Purkinje cell (primary cell): ENCODE data around the gene COX6B1. TPM values are rescaled to one million over a fixed set of nuclear protein-coding genes. Genes with fewer than 3 reads are reported as not detected.

Source experiments
- polyA plus RNA-seq: library from polyadenylated mRNA; unstranded; fragments of >200 nt; fragmentation: Nextera tagmentation; gene quantifications from 2 replicates; pipeline ENCODE4 v1.2.1, GENCODE V29; 2014

COX6B1 gene, protein sequence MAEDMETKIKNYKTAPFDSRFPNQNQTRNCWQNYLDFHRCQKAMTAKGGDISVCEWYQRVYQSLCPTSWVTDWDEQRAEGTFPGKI
- polyA plus RNA-seq: 1,754 and 2,269 TPM in 2 replicates

DNA sequence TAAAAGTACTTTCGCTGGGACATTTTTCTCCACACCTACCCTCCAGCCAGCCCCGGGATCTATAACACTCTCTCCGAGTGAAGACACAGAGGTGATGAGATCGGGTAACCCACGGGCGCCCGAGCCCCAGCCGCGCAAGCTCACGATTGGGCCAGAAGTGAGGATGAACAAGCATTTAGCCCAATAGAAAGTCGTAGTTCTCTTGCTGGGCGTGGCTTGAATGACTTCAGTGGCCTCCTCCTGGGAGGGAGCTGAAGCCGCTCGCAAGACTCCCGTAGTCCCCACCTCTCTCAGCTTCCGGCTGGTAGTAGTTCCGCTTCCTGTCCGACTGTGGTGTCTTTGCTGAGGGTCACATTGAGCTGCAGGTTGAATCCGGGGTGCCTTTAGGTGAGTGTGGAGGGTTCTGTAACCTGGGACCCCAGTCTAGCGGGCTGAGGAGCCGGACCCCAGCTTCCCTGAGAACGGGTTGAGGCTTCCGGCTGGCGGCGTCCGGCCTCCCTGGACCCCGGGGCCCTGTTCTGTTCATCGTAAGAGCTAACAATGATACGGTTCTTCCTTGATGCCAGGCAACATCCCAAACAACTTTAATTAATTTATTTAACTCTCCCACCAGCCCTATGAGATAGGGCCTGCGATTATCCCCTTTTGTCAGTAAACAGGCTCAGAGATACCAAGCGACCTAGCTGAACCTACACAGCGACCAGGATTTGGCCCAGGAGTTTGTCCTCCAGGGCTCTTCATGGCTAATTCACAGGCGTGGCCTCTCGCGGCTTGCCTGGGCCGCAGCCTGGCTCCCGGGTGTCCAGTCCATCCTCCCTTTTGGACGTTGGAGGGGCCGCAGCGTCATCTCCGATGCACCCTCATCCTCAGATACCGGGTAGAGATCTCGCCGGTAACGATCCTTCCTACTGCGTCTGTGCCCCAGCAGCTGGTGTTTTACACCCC is at the start of gene COX6B1:
TSS of gene COX6B1 (plus strand) at position 307 of the 945 bp plus-strand sequence. CDS start 2,921 bp downstream, outside the sequence.

DNA sequence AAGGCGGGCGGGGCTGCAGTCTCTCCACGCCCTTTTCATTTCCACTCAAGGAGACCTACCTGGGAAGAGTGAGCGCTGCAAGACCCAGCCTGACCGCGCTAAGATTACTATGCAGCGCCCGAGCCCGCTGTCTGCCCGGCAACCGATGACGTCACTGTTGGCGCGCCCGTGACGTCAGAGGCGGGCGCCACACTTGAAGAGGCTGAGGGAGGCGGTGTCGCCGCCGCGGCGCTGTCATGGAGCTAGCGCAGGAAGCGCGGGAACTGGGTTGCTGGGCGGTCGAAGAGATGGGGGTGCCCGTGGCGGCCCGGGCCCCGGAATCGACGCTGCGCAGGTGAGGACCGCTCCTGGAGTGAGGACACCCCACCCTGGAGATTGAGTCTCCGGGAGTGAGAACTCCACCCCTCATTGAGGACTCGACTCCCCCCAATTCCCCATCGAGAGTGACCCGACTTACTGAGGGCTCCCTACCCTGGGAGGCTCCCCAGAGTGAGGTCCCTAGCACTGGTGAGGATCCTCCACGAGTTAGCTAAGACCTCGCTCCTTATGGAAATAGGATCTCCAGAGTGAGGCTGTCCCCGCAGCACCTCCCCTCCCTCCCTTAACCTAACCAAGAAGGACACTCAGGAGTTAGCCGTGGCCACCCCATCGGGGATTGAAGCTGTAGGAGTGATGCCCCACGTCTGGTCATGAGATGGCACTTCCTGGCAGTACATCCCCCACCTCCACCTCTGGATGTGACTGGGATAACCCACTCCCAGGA is 35.4 kb upstream of the COX6B1 start, which contains the start of gene HAUS5:
TSS of gene HAUS5 (plus strand) at position 177 of the 763 bp plus-strand sequence. CDS start at position 237, 60 bp downstream.

GRCh38 chr19:35628565-35629331 is 19.4 kb upstream of the COX6B1 start, which contains the start of gene RBM42:
RBM42 (plus strand) TSS chr19:35629036; CDS start chr19:35629154, 118 bp downstream.

DNA sequence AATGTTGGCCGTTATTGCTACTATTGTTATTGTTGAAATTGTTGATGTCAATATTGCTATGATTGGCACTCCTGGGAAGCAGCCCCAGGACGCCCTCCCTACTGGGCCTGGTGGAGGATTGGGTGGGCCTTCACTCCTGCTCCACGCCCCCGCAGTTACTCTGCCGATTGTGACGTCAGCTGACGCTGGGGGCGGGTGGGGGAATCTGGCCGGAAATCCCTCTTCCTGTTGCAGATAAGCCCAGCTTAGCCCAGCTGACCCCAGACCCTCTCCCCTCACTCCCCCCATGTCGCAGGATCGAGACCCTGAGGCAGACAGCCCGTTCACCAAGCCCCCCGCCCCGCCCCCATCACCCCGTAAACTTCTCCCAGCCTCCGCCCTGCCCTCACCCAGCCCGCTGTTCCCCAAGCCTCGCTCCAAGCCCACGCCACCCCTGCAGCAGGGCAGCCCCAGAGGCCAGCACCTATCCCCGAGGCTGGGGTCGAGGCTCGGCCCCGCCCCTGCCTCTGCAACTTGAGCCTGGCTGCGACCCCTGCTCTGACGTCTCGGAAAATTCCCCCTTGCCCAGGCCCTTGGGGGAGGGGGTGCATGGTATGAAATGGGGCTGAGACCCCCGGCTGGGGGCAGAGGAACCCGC is 6.5 kb upstream of the COX6B1 start, which contains the start of gene ETV2:
TSS of gene ETV2 (plus strand) at position 231 of the 637 bp plus-strand sequence. CDS start 716 bp downstream, outside the sequence.

GRCh38 chr19:35666251-35666913 is 18.3 kb downstream of the COX6B1 start, which contains the start of gene UPK1A:
UPK1A (plus strand) TSS chr19:35666517; CDS start chr19:35666813, 296 bp downstream.

DNA sequence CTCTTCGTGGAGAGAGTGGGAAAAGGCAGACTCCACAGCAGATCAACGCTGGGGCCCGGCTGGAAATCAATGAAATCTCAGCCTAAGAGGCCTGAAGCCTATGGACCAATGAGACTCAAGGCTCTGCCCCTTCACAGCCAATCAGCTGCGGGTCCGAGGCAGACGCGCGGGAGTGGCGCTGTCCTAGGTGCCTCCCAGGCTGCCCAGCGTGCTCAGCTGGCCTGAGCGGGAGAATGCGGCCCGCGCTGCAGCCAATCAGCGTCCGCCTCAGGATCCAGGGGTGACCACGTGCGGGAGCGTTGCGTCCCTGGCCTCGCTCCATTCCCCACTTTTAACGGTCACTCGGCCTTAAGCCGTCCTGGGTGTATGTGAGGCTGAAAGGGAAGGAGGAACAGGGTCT is 56.1 kb downstream of the COX6B1 start, which contains the start of gene ZBTB32:
TSS of gene ZBTB32 (plus strand) at position 341 of the 400 bp plus-strand sequence. CDS start 10,069 bp downstream, outside the sequence.

Other genes with a start within 250 kb of the COX6B1 start
- not detected in 2 replicates for gene FFAR2, start 200.1 kb upstream of the COX6B1 start, polyA plus RNA-seq
- 0.58 and 1.7 TPM in 2 replicates for gene KRTDAP, start 157.9 kb upstream of the COX6B1 start, polyA plus RNA-seq
- 6.0 and 7.7 TPM in 2 replicates for gene DMKN, start 134.7 kb upstream of the COX6B1 start, polyA plus RNA-seq
- gene SBSN, start 120.0 kb upstream of the COX6B1 start, polyA plus RNA-seq: not detected in 2 replicates
- not detected in 2 replicates for gene GAPDHS, start 114.9 kb upstream of the COX6B1 start, polyA plus RNA-seq
- 95.0 and 102 TPM in 2 replicates for gene TMEM147, start 102.7 kb upstream of the COX6B1 start, polyA plus RNA-seq
- not detected in 2 replicates for gene ATP4A, start 84.7 kb upstream of the COX6B1 start, polyA plus RNA-seq
- not detected in 2 replicates for gene PMIS2, start 62.1 kb upstream of the COX6B1 start, polyA plus RNA-seq
- gene HAUS5, start 35.6 kb upstream of the COX6B1 start, polyA plus RNA-seq: 0.60 and 0.84 TPM in 2 replicates
- gene RBM42, start 19.3 kb upstream of the COX6B1 start, polyA plus RNA-seq: 8.9 and 12.6 TPM in 2 replicates
- gene ETV2, start 6.6 kb upstream of the COX6B1 start, polyA plus RNA-seq: 0.70 TPM in 1 of 2 replicates, not detected in the other
- gene UPK1A, start 18.2 kb downstream of the COX6B1 start, polyA plus RNA-seq: 0.27 TPM in 1 of 2 replicates, not detected in the other
- not detected in 2 replicates for gene ZBTB32, start 56.2 kb downstream of the COX6B1 start, polyA plus RNA-seq
- gene KMT2B, start 69.7 kb downstream of the COX6B1 start, polyA plus RNA-seq: 1.0 and 1.8 TPM in 2 replicates
- gene IGFLR1, start 94.1 kb downstream of the COX6B1 start, polyA plus RNA-seq: 1.0 and 4.9 TPM in 2 replicates
- 69.6 and 75.0 TPM in 2 replicates for gene U2AF1L4, start 97.1 kb downstream of the COX6B1 start, polyA plus RNA-seq
- gene PSENEN, start 97.3 kb downstream of the COX6B1 start, polyA plus RNA-seq: 311 and 383 TPM in 2 replicates
- 4.6 and 8.3 TPM in 2 replicates for gene LIN37, start 100.3 kb downstream of the COX6B1 start, polyA plus RNA-seq
- 0.50 TPM in 1 of 2 replicates, not detected in the other for gene HSPB6, start 108.7 kb downstream of the COX6B1 start, polyA plus RNA-seq
- 0.51 TPM in 1 of 2 replicates, not detected in the other for gene PROSER3, start 109.9 kb downstream of the COX6B1 start, polyA plus RNA-seq
- gene ARHGAP33, start 127.2 kb downstream of the COX6B1 start, polyA plus RNA-seq: 0.15 and 0.40 TPM in 2 replicates
- gene PRODH2, start 164.5 kb downstream of the COX6B1 start, polyA plus RNA-seq: not detected in 2 replicates
- 0.08 TPM in 1 of 2 replicates, not detected in the other for gene NPHS1, start 204.2 kb downstream of the COX6B1 start, polyA plus RNA-seq
- 1.1 TPM in 1 of 2 replicates, not detected in the other for gene KIRREL2, start 208.6 kb downstream of the COX6B1 start, polyA plus RNA-seq
- 223 and 377 TPM in 2 replicates for gene APLP1, start 220.3 kb downstream of the COX6B1 start, polyA plus RNA-seq